ENCODE measurements around the gene PTPRR.

PTPRR gene

GRCh38 chr12:70648831-70649230, 271.7 kb downstream of the PTPRR start:
- no peak for DNase-seq (ENCODE audit: low spot score)
- peaks cover 16% of the 10 kb centered on the region for H3K27me3 Mint-ChIP-seq (ENCODE audit: low read depth)

GRCh38 chr12:70648191-70648590, 272.3 kb downstream of the PTPRR start:
- peaks cover 15% of the 10 kb centered on the region for H3K27me3 Mint-ChIP-seq (ENCODE audit: low read depth)
- DNase-seq (ENCODE audit: low spot score), result no peak
- no peak overlapping the region for H3K4me3 Mint-ChIP-seq
- no peaks in the 10 kb centered on the region for H3K36me3 Mint-ChIP-seq (ENCODE audit: low read depth)
- no peak overlapping the region for H3K27ac Mint-ChIP-seq
- H3K4me1 Mint-ChIP-seq (ENCODE audit: low read depth), result peaks cover 11% of the 10 kb centered on the region
- no peaks in the 10 kb centered on the region for H3K9me3 Mint-ChIP-seq

More at GRCh38 chr12:70648831-70649230, 271.7 kb downstream of the PTPRR start:
- peaks cover 11% of the 10 kb centered on the region for H3K4me1 Mint-ChIP-seq (ENCODE audit: low read depth)
- H3K27ac Mint-ChIP-seq, result no peak overlapping the region
- H3K4me3 Mint-ChIP-seq, result no peak overlapping the region
- no peaks in the 10 kb centered on the region for H3K36me3 Mint-ChIP-seq (ENCODE audit: low read depth)
- H3K9me3 Mint-ChIP-seq, result no peaks in the 10 kb centered on the region

- peaks cover 11% of the 10 kb centered on the region for H3K4me1 Mint-ChIP-seq (ENCODE audit: low read depth)
- H3K4me3 Mint-ChIP-seq, result no peak overlapping the region
- peaks cover 12% of the 10 kb centered on the region for H3K27me3 Mint-ChIP-seq (ENCODE audit: low read depth)
- H3K36me3 Mint-ChIP-seq (ENCODE audit: low read depth), result no peaks in the 10 kb centered on the region
- DNase-seq (ENCODE audit: low spot score), result no peak
- no peak overlapping the region for H3K27ac Mint-ChIP-seq
- no peaks in the 10 kb centered on the region for H3K9me3 Mint-ChIP-seq
These were observed 273.7 kb downstream of the PTPRR start for GRCh38 chr12:70646850-70647249.

DNA sequence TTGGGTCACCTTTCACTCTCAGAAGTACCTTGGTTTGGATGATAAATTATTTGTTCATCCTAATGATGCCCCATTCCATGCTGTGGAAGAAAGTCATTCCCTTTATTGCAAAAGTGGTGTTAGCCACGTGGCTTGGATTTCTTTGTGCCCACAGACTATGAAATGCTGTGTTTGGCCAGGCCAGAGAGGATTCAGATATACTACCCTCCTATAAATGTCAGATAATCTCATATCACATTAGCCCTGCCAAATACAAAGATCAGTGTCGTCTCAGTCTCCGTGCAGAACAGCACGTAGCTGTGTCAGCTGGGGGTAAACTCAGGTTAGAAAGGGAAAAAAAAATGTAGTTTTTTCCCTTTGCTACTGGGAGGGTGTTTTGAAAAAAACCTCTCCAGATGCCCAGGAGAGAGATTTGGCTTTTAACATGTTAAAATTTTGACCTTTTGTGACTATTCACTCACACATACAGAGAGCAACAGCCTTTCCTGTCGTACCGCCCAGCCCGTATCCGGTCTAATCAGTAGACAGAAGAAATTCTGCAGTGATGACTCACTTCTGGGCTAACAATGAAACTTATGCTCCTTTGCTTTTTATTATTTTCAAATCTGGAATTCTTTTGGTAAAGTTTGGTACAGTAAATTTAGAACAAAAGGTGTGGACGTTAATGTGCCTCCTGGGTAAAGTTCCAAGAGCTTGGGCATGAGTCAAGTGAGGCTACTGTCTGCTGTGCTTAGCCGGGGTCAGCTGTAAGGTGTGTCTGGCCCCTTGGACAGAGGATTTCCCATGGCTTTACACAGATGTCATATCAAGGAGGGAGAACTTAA, 274.8 kb downstream of the PTPRR start:
- peak overlapping the region; percentile 10 for H3K27ac Mint-ChIP-seq
- no peaks in the 10 kb centered on the region for H3K9me3 Mint-ChIP-seq
- H3K4me3 Mint-ChIP-seq, result peak overlapping the region; percentile 24
- no peaks in the 10 kb centered on the region for H3K36me3 Mint-ChIP-seq (ENCODE audit: low read depth)
- no peak for DNase-seq (ENCODE audit: low spot score)
- peaks cover 12% of the 10 kb centered on the region for H3K27me3 Mint-ChIP-seq (ENCODE audit: low read depth)
- peaks cover 11% of the 10 kb centered on the region for H3K4me1 Mint-ChIP-seq (ENCODE audit: low read depth)

DNA sequence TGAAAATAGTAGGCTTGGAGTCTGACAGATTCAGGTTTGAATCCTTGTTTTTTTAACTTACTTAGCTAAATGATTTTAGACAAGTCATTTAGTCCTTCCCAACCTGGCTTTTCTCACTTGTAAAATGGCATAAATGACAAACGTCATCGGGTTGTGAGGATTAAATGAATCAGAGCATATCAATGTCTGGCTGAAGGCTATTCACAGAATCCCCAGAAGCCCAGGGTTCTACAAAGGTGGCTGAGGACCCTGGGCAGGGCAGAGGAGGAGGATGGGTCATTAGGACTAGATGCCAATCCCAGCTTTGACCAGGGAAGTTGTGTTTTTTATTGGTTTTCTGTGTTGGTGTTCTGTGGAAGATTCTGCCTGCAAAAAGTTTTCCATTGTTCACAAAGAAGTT, 275.7 kb downstream of the PTPRR start:
- no peak for DNase-seq (ENCODE audit: low spot score)
- Mint-ChIP-seq H3K9me3 (no peaks in the 10 kb centered on the region), H3K27me3 (ENCODE audit: low read depth) (peaks cover 12% of the 10 kb centered on the region), H3K4me1 (ENCODE audit: low read depth) (peaks cover 11% of the 10 kb centered on the region), H3K36me3 (ENCODE audit: low read depth) (no peaks in the 10 kb centered on the region), H3K4me3 (no peak overlapping the region), H3K27ac (no peak overlapping the region)

GRCh38 chr12:70643939-70644338, 276.6 kb downstream of the PTPRR start:
- Mint-ChIP-seq H3K4me1 (ENCODE audit: low read depth) (peaks cover 11% of the 10 kb centered on the region), H3K27ac (no peak overlapping the region), H3K36me3 (ENCODE audit: low read depth) (no peaks in the 10 kb centered on the region), H3K9me3 (no peaks in the 10 kb centered on the region), H3K27me3 (ENCODE audit: low read depth) (peaks cover 12% of the 10 kb centered on the region), H3K4me3 (no peak overlapping the region)
- no peak for DNase-seq (ENCODE audit: low spot score)

GRCh38 chr12:70641691-70642090, 278.8 kb downstream of the PTPRR start:
- Mint-ChIP-seq H3K4me1 (ENCODE audit: low read depth) (peaks cover 11% of the 10 kb centered on the region), H3K36me3 (ENCODE audit: low read depth) (no peaks in the 10 kb centered on the region), H3K9me3 (no peaks in the 10 kb centered on the region), H3K27ac (no peak overlapping the region), H3K4me3 (no peak overlapping the region), H3K27me3 (ENCODE audit: low read depth) (peaks cover 12% of the 10 kb centered on the region)
- DNase-seq (ENCODE audit: low spot score), result no peak

DNA sequence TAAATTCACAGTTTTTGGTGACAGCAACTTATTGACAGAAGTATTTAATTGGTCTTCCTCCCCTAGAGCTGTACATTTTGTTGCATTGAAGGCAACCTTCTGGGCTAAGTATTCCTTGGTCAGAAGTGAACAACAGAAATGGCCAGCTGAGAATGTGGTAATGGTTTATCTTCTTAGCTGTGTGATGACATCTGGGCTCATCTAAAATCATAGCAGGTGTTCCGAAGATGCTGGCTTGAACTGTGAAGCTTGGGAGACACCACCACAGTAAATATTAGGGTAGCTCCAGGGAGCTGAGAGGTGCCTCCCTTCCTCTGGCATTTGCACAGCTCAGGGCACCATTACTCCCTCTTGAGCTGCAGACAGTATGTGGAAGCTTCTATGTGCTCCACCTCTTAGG, 279.6 kb downstream of the PTPRR start:
- Mint-ChIP-seq H3K27me3 (ENCODE audit: low read depth) (peaks cover 10% of the 10 kb centered on the region), H3K27ac (no peak overlapping the region), H3K36me3 (ENCODE audit: low read depth) (no peaks in the 10 kb centered on the region), H3K4me1 (ENCODE audit: low read depth) (peaks cover 5% of the 10 kb centered on the region), H3K4me3 (no peak overlapping the region), H3K9me3 (no peaks in the 10 kb centered on the region)
- no peak for DNase-seq (ENCODE audit: low spot score)

DNA sequence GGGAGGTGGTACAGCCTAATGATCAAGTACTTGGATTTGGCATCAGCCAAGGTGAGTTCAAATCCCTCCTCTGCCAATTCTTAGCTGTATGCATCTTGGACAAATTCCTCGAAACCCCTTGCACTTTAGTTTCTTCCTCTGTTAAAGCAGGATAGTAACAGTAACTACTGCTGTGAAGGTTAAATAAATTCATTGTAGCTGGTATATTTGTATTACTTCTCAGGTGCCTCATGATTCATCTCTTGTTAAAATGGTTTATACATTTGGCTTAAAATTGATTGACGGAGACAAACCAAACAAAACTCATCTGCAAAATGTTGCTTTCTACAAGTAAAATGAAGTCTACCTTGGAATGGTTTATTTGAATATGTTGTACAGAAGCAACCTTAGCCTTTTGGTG, 281.0 kb downstream of the PTPRR start:
- Mint-ChIP-seq H3K36me3 (ENCODE audit: low read depth) (no peaks in the 10 kb centered on the region), H3K4me1 (ENCODE audit: low read depth) (no peaks in the 10 kb centered on the region), H3K4me3 (no peak overlapping the region), H3K27me3 (ENCODE audit: low read depth) (peaks cover 8% of the 10 kb centered on the region), H3K9me3 (no peaks in the 10 kb centered on the region), H3K27ac (no peak overlapping the region)
- no peak for DNase-seq (ENCODE audit: low spot score)

DNA sequence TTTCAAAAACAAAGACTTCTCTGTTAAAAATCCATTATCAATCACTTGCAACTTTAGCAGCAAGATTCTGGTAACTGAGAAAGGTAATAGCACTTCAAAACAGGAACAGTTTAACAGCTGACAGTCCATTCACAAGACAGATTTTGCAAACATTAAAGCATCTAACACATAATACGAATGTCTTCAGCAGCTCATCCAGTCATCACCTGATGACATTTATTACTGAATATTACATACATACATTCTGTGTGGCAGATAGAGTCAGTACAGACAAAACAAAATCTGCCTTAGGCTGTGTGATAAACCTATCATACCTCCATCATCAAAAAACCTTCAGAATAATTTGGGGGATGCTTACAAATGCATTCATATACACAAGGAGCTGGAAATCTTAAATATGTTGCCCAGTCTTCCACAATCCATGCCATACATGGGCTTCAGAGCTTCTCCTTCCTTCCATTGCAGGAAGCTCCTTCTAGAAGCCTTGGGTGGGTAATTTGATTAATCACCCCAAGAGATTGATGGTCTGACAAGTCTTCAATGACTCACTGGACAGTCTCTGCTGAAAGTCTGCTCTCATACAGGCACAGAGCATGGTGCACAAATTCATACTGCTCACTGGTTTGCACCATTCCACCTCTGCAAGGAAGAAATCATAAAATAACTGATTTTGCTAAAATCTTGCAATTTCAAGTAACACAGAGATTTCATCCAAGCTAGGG, 281.7 kb downstream of the PTPRR start:
- H3K4me1 Mint-ChIP-seq (ENCODE audit: low read depth), result no peaks in the 10 kb centered on the region
- no peaks in the 10 kb centered on the region for H3K36me3 Mint-ChIP-seq (ENCODE audit: low read depth)
- H3K9me3 Mint-ChIP-seq, result no peaks in the 10 kb centered on the region
- H3K4me3 Mint-ChIP-seq, result no peak overlapping the region
- no peak for DNase-seq (ENCODE audit: low spot score)
- no peak overlapping the region for H3K27ac Mint-ChIP-seq
- peaks cover 6% of the 10 kb centered on the region for H3K27me3 Mint-ChIP-seq (ENCODE audit: low read depth)

DNA sequence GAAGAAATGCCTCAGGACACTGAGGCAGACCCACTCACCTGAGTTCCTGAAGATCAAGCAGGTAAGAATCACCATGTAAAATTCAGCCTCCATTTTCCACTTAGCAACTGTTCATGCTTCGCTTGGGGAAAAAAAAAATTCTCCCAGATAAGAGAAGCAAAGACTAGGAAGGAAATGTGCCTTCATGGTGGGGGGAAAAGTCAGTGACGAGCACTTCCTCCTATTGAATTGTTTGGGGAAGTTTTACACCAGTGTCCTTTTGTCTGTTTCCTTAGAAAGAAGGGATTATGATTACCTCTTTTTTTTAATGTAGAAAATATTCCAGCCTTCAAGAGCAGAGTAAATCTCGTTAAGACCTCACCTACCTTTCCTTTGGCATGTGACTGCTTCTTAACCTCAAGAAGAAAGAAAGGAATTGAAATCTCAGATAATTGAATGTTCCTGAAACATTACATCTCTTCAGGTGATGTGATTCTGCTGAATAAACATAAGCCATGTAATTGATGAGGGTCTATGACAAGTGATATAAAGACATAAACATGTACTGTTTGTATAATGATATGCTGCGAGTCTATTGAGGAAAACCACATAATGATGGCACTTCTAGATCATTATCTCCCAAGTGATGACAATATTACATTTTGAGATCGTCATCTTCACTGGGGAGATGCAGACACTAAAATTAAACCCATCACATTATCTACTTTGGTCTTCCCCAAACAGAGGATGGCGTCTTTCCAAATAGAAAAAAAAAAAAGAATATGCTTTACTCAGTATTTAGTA, 283.0 kb downstream of the PTPRR start, which contains the start of gene PTPRB:
Gene PTPRB, minus strand, starts transcription at position 127 of the 783 bp plus-strand sequence. Its CDS starts 34 bp downstream, at position 93.
- no peaks in the 10 kb centered on the region for H3K36me3 Mint-ChIP-seq (ENCODE audit: low read depth)
- H3K27me3 Mint-ChIP-seq (ENCODE audit: low read depth), result peaks cover 6% of the 10 kb centered on the region

DNA sequence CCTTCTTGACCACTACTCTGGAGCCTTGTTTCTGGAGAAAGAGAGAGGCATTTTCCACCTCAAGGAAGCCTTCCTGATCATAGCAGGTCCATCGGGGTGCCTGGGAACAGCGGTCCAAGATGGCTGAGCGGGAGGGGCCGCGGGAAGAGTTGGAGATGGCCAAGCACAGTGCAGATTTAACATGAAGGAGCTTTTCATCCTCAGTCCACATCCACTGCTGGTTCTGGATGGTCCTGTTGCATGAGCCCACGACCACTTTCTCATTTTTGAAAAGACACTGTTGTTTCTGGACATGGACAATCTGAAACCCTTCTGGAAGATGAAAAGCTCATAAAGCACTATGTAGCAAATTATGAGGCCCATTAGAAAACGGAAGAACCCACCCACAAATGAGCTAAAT, 284.8 kb downstream of the PTPRR start:
- Mint-ChIP-seq H3K27ac (no peak overlapping the region), H3K4me1 (ENCODE audit: low read depth) (peaks cover 4% of the 10 kb centered on the region)
- DNase-seq (ENCODE audit: low spot score), result no peak

More for the DNA sequence above, 283.0 kb downstream of the PTPRR start, which contains the start of gene PTPRB:
- H3K4me3 Mint-ChIP-seq, result no peak within 1 kb of the TSS
- DNase-seq (ENCODE audit: low spot score), result no peak
- no peak within 1 kb of the TSS for H3K27ac Mint-ChIP-seq
- H3K4me1 Mint-ChIP-seq (ENCODE audit: low read depth), result no peaks in the 10 kb centered on the region
- no peaks in the 10 kb centered on the region for H3K9me3 Mint-ChIP-seq

DNA sequence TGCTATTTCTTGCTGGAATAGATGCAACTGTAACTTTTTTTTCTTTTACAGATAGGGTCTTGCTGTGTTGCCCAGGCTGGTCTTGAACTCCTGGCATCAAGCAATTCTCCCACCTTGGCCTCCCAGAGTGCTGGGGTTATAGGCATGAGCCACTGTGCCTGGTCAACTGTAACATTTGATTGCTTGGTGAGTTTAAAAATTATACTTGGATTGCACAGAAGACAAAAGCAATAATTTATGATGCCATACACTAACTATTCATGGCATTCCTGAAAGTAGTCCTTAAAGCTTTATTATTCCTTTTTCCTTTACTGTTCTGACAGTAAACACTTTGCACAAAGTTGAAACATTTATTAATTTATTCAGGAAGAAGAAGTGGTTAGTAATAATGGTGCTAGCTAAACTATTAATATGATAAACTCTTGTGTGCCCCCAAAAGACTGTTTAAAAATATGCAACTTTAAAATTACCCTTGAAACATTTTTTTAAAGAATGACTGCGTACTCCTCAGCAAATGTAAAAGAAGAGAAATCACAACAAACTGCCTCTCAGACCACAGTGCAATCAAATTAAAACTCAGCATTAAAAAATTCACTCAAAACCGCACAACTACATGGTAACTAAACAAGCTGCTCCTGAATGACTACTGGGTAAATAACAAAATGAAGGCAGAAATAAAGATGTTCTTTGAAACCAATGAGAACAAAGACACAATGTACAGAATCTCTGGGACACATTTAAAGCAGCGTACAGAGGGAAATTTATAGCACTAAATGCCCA, 291.6 kb downstream of the PTPRR start:
- H3K36me3 Mint-ChIP-seq (ENCODE audit: low read depth), result no peaks in the 10 kb centered on the region
- no peak for DNase-seq (ENCODE audit: low spot score)

More for the DNA sequence above, 284.8 kb downstream of the PTPRR start:
- peaks cover 5% of the 10 kb centered on the region for H3K27me3 Mint-ChIP-seq (ENCODE audit: low read depth)
- no peak overlapping the region for H3K4me3 Mint-ChIP-seq
- H3K9me3 Mint-ChIP-seq, result no peaks in the 10 kb centered on the region
- no peaks in the 10 kb centered on the region for H3K36me3 Mint-ChIP-seq (ENCODE audit: low read depth)

More for the DNA sequence above, 291.6 kb downstream of the PTPRR start:
- H3K27ac Mint-ChIP-seq, result no peak overlapping the region
- no peak overlapping the region for H3K4me3 Mint-ChIP-seq
- H3K4me1 Mint-ChIP-seq (ENCODE audit: low read depth), result peaks cover 4% of the 10 kb centered on the region
- no peaks in the 10 kb centered on the region for H3K27me3 Mint-ChIP-seq (ENCODE audit: low read depth)
- no peaks in the 10 kb centered on the region for H3K9me3 Mint-ChIP-seq

All from T-helper 2 cell treated with Interferon-gamma antibody and Interleukin-4, amounts not matched to agents 5 μg/mL and 100 μg/mL, for 36 hours (primary cell).